Epithelial cell of esophagus (primary cell): ENCODE results near the gene SEMA5A.

Experiments used
- DNase-seq: peaks from one replicate; pipeline ENCODE4 v3.0.0; 2010; ENCODE audit warnings: low read depth
- H3K4me3 ChIP-seq: 2 replicates; pipeline ENCODE4 v1.5.1; 2011; ENCODE audit warnings: mild to moderate bottlenecking, low read length, control low read depth
- TF ChIP-seq, protein P1 (sequence below): IDR thresholded peaks from 2 replicates; pipeline ENCODE4 v1.5.1; 2011; ENCODE audit warnings: low read depth, mild to moderate bottlenecking, low read length, control low read depth, inconsistent platforms; ENCODE audit not compliant: insufficient read depth; ENCODE audit errors: missing control alignments

Gene SEMA5A

DNA sequence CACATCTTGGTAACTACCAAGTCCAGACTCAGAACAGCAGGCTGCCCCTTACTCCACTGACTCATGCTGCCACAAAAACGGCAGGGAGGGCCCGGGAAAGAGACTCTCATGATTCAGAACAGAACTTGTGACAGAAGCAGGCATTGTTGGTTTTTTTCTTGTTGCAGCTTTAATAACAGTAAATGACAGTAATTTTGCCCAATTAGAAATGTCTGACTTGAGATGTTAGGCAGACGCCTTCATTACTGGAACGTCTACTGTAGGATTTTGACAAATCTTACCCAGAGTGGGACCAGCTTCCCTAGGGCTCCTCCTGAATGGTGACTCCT is 77.9 kb downstream of the SEMA5A start:
- TF ChIP-seq, protein P1, sequence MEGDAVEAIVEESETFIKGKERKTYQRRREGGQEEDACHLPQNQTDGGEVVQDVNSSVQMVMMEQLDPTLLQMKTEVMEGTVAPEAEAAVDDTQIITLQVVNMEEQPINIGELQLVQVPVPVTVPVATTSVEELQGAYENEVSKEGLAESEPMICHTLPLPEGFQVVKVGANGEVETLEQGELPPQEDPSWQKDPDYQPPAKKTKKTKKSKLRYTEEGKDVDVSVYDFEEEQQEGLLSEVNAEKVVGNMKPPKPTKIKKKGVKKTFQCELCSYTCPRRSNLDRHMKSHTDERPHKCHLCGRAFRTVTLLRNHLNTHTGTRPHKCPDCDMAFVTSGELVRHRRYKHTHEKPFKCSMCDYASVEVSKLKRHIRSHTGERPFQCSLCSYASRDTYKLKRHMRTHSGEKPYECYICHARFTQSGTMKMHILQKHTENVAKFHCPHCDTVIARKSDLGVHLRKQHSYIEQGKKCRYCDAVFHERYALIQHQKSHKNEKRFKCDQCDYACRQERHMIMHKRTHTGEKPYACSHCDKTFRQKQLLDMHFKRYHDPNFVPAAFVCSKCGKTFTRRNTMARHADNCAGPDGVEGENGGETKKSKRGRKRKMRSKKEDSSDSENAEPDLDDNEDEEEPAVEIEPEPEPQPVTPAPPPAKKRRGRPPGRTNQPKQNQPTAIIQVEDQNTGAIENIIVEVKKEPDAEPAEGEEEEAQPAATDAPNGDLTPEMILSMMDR, result no peak
- DNase-seq, result peak; percentile 96
- no peak overlapping the region for H3K4me3 ChIP-seq

DNA sequence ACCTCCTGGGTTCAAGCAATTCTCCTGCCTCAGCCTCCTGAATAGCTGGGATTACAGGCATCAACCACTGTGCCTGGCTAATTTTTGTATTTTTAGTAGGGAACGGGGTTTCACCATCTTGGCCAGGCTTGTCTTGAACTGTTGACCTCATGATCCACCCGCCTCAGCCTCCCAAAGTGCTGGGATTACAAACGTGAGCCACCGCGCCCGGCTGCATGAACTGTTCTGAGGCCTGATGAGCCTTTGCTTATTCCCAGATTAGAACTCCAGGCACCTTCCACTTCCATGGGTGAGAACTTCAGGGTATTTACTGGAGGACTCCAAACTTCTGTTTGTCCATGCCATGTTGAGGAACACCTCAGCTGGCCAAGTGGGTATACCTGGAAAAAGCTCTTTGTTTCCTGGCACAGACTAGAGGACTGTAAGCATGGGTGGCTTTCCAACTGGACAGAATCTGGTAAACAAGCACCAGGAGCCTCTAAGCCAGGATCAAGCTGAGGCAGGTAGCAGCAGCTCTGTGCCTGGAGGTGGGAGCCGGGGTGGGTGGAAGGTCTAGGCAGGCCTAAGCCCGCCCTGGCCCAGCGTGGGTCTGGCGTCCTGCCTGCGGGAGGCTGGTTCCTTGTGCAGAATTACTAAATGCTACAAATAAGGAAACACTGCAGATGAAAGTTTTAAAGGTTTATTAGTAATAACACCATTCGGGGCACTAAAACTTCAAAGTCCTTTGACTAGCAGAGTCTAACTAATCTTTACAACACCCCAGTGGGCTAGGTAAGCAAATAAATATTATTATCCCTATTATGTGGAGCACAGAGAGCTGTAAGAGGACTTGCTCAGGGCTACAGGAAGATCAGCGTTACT is 78.4 kb downstream of the SEMA5A start:
- DNase-seq, result peak; percentile 94
- TF ChIP-seq, protein P1, result no peak
- H3K4me3 ChIP-seq, result no peak overlapping the region

DNA sequence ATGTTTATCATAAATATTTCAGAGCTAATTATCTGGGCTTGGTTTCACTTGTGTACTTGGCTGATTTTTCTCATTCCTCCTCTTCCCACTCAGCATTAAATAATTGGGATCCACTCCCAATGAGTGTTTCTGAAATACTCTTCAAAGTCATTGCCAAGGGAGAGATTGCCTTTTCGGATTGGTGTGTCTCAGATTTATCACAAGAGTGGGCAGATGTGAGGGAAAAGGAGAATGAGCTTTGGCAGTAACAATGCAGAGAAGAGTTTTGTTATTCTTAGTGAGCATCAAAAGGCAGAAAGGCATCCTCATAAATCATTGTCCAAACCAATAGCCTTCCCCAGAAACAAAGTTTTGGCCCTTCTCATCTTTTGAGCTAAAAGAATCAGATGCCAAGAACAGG is 79.2 kb downstream of the SEMA5A start:
- H3K4me3 ChIP-seq, result no peak overlapping the region
- TF ChIP-seq, protein P1, result no peak
- no peak for DNase-seq

DNA sequence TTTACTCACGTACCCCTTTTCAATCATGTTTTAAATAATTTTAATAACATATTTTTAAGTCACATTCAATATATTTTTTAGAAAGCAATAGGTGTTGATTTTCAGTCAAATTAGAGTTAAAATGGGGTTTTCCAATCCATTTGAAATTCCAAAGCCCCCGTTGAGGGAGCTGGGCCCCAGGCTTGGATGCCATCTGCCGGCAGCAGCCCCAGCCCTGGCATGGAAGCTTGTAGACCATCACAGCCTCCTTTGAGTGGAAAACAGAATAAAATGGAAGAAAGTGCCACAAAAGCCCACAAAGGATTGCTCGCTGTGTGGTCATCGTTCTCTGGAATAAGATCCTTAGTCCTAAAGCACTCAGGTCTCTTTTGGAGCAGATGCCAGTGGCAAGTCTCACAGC is 81.4 kb downstream of the SEMA5A start:
- no peak overlapping the region for H3K4me3 ChIP-seq
- DNase-seq, result no peak
- TF ChIP-seq, protein P1, result no peak

DNA sequence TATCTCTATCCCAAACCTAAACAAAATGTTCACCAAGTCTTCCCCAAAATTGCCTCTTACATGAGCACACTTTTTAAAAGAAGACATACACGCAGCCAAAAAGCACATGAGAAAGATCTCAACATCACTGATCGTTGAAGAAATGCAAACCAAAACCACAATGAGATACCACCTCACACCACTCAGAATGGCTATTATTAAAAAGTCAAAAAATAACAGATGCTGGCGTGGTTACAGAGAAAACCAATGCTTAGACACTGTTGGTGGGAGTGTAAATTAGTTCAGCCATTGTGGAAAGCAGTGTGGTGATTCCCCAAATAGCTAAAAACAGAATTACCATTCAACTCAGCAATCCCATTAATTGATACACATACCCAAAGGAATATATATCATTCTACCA is 83.8 kb downstream of the SEMA5A start:
- TF ChIP-seq, protein P1, result no peak
- no peak for DNase-seq
- H3K4me3 ChIP-seq, result no peak overlapping the region

DNA sequence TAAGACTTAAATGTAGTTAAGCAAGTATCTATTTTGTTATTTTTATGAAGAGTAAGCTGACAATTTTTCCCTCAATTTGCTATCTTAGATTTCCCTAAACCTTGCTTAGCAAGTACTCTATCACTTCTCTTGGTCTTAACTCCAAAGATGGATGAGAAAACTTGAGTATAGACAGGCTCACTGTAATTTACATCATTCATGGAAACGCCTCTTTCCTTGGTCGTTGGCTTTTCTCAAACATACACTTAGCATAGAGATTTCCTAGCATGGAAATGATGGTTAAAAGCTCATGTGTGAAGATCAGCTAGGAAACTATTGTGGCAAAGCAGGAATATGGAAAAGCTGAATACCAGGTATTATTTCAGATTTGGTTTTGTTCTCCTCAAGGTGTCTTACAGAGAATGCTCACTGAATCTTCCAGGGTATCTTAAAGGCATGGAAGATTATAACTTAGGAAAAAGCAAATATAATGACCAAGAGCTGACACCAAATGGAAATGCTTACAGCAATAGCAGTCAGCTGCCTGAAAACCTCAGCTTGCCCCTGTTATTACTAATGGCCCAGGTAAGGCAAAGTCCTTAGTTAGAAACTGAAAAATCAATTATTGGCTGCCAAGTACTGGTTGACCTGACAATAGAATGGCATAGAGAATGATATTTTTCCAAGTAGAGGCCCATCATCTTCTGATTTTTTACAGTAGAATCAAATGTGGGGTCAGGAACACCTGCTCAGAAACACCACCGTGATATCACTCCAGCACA is 84.8 kb downstream of the SEMA5A start:
- TF ChIP-seq, protein P1, result no peak
- H3K4me3 ChIP-seq, result no peak overlapping the region

More for the DNA sequence above, 84.8 kb downstream of the SEMA5A start:
- DNase-seq, result no peak
